A673 (cell line): ENCODE data around the gene CLDN34. TPM values are rescaled to one million over a fixed set of nuclear protein-coding genes. Genes with fewer than 3 reads are reported as not detected.
A peak's percentile ranks its signal among the peaks of the same experiment; 100 is the strongest.

Source experiments
- BruUV-seq: library from RNA; stranded (reverse); fragments of 400-500 nt; replicated peaks from 2 replicates; lab custom pipeline; 2021; lab: Mats Ljungman, UMichigan
- CTCF ChIA-PET: fragments of 300-600 bp; sonication (Branson Sonifier 250); formaldehyde crosslinking; loops from one replicate; lab custom pipeline; 2022; ENCODE audit warnings: antibody characterized with exemption; lab: Charles Lee
- POLR2A ChIA-PET: fragments of 300-600 bp; sonication (Branson Sonifier 250); formaldehyde crosslinking; loops from one replicate; lab custom pipeline; 2022; ENCODE audit warnings: antibody characterized with exemption; ENCODE audit not compliant: low non-redundant PET; lab: Charles Lee
- DNase-seq: peaks from one replicate; pipeline ENCODE4 v3.0.0-alpha.2; 2015; ENCODE audit warnings: low spot score
- H3K27ac ChIP-seq: fragments of 200-600 bp; sonication (generic); 2 replicates; pipeline ENCODE4 v1.5.1; 2016; ENCODE audit warnings: mixed run types, low read depth, mild to moderate bottlenecking, mixed read lengths, antibody characterized with exemption, low read length; ENCODE audit not compliant: poor library complexity, severe bottlenecking
- H3K27me3 ChIP-seq: fragments of 200-600 bp; sonication (generic); replicated peaks from 2 replicates; pipeline ENCODE4 v1.6.1; 2017; ENCODE audit warnings: mixed run types, low read depth, mild to moderate bottlenecking, mixed read lengths, antibody characterized with exemption, low read length; ENCODE audit not compliant: insufficient read depth, poor library complexity
- H3K36me3 ChIP-seq: fragments of 200-600 bp; sonication (generic); 2 replicates; pipeline ENCODE4 v1.6.1; 2016; ENCODE audit warnings: mixed run types, mild to moderate bottlenecking, mixed read lengths, antibody characterized with exemption, low read length; ENCODE audit not compliant: insufficient read depth, poor library complexity, severe bottlenecking
- H3K4me1 ChIP-seq: fragments of 200-600 bp; sonication (generic); 2 replicates; pipeline ENCODE4 v1.6.1; 2017; ENCODE audit warnings: mixed run types, mild to moderate bottlenecking, mixed read lengths, antibody characterized with exemption, low read length; ENCODE audit not compliant: insufficient read depth, poor library complexity, severe bottlenecking
- H3K4me3 ChIP-seq: fragments of 200-600 bp; sonication (generic); 2 replicates; pipeline ENCODE4 v1.5.1; 2016; ENCODE audit warnings: low read depth, mixed run types, mild to moderate bottlenecking, mixed read lengths, low read length; ENCODE audit not compliant: poor library complexity, severe bottlenecking
- H3K9me3 ChIP-seq: fragments of 200-600 bp; sonication (generic); 2 replicates; pipeline ENCODE4 v1.6.1; 2016; ENCODE audit warnings: mixed run types, low read depth, mild to moderate bottlenecking, mixed read lengths, antibody characterized with exemption, low read length; ENCODE audit not compliant: poor library complexity, severe bottlenecking
- EZH2 ChIP-seq: fragments of 200-600 bp; sonication (generic); IDR thresholded peaks from 2 replicates; pipeline ENCODE4 v1.6.1; 2017; ENCODE audit warnings: borderline replicate concordance, low read depth, mild to moderate bottlenecking, mixed read lengths, antibody characterized with exemption, low read length; ENCODE audit not compliant: poor library complexity, severe bottlenecking
- intact Hi-C: fragments of 100-400 bp; cut with micrococcal nuclease; formaldehyde crosslinking; loops from one replicate; pipeline ENCODE4 v1.10.0; 2022; ENCODE audit not compliant: unreplicated experiment
- total RNA-seq: library from RNA; stranded (reverse); gene quantifications from 2 replicates; pipeline ENCODE4 v1.2.3, GENCODE V29; 2021
- TF ChIP-seq, protein P1 (sequence below): fragments of 300-800, 200-600 bp; sonication (generic); conservative IDR thresholded peaks from 2 replicates; pipeline ENCODE4 v1.5.1; 2017; ENCODE audit warnings: low read depth, mild to moderate bottlenecking, antibody characterized with exemption, low read length, moderate library complexity, mixed read lengths

Gene CLDN34
- total RNA-seq, 1 experiment from 2014 or later, result not detected

DNA sequence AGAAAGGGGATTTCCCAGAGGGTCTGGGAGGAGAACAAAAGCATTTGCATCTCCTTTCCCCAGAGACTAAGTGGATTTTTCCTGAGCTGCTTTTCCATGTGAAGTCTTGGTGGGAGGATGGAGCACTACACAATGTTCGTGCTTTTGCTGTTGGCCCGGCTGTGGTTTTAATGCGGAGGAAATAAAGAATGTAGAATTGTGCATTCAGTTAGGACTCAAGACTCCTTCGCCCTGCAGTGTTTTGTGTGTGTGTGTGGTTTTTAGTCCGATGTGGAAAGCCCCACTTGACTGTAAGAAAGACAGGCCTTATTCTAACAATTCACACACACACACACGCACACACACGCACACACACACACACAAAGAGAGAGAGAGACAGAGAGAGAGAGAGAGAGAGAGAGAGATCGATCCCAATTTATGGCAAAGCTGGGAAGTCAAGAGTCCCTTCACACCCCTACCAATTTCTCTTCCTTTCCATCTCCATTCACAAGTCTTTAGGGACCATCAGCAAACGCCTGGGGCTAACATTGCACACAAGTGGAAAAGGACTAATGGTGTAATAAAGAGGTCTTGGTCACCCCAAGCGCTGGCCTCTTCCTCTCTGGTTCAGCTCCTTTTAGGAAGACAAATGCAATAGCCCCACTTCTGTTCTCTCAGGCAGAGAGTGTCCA, 44.2 kb downstream of the CLDN34 start:
- H3K27me3 ChIP-seq, result no peaks in the 10 kb centered on the region
- no TSS peak for BruUV-seq
- peak overlapping the region; percentile 75 for H3K27ac ChIP-seq
- H3K9me3 ChIP-seq, result no peaks in the 10 kb centered on the region
- ChIA-PET CTCF (interaction anchor here (0.9 kb wide), 1 partner anchor 108 kb away, joined by 3 read pairs; no protein-coding TSS in a partner anchor), POLR2A (no interaction called here)
- peaks cover 34% of the 10 kb centered on the region for H3K4me1 ChIP-seq
- H3K4me3 ChIP-seq, result no peak overlapping the region
- TF ChIP-seq, protein P1, sequence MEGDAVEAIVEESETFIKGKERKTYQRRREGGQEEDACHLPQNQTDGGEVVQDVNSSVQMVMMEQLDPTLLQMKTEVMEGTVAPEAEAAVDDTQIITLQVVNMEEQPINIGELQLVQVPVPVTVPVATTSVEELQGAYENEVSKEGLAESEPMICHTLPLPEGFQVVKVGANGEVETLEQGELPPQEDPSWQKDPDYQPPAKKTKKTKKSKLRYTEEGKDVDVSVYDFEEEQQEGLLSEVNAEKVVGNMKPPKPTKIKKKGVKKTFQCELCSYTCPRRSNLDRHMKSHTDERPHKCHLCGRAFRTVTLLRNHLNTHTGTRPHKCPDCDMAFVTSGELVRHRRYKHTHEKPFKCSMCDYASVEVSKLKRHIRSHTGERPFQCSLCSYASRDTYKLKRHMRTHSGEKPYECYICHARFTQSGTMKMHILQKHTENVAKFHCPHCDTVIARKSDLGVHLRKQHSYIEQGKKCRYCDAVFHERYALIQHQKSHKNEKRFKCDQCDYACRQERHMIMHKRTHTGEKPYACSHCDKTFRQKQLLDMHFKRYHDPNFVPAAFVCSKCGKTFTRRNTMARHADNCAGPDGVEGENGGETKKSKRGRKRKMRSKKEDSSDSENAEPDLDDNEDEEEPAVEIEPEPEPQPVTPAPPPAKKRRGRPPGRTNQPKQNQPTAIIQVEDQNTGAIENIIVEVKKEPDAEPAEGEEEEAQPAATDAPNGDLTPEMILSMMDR, result no peak
- no peak for TF ChIP-seq EZH2
- peak; percentile 72 for DNase-seq
- intact Hi-C loops, result no loop called here
- H3K36me3 ChIP-seq, result no peaks in the 10 kb centered on the region

DNA sequence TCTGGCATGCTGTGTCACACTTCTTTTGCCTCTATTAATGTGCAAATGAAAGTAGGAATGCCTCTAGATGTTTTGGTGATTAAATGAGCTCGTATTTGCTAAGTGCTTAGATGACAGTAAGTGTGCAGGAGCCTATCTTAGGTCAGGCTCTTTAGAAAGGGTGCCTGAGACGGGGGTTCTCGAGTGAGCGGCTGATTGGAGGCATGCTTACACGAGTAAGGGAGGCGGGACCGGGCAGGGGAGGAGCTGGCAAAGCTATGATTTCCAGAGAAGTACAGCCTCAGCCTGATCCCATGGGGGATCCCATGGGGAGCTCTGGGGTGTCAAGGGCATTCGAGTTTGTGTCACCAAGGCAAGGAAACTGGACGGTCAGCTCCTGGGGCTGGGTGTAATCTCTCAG, 44.8 kb downstream of the CLDN34 start:
- H3K36me3 ChIP-seq, result no peaks in the 10 kb centered on the region
- no peaks in the 10 kb centered on the region for H3K9me3 ChIP-seq
- peak overlapping the region; percentile 75 for H3K27ac ChIP-seq
- intact Hi-C loops, result no loop called here
- TF ChIP-seq, protein P1, result no peak
- TF ChIP-seq EZH2, result no peak
- H3K4me1 ChIP-seq, result peaks cover 34% of the 10 kb centered on the region
- ChIA-PET POLR2A (no interaction called here), CTCF (no interaction called here)
- H3K27me3 ChIP-seq, result no peaks in the 10 kb centered on the region
- H3K4me3 ChIP-seq, result no peak overlapping the region
- BruUV-seq, result no TSS peak
- peak; percentile 68 for DNase-seq

DNA sequence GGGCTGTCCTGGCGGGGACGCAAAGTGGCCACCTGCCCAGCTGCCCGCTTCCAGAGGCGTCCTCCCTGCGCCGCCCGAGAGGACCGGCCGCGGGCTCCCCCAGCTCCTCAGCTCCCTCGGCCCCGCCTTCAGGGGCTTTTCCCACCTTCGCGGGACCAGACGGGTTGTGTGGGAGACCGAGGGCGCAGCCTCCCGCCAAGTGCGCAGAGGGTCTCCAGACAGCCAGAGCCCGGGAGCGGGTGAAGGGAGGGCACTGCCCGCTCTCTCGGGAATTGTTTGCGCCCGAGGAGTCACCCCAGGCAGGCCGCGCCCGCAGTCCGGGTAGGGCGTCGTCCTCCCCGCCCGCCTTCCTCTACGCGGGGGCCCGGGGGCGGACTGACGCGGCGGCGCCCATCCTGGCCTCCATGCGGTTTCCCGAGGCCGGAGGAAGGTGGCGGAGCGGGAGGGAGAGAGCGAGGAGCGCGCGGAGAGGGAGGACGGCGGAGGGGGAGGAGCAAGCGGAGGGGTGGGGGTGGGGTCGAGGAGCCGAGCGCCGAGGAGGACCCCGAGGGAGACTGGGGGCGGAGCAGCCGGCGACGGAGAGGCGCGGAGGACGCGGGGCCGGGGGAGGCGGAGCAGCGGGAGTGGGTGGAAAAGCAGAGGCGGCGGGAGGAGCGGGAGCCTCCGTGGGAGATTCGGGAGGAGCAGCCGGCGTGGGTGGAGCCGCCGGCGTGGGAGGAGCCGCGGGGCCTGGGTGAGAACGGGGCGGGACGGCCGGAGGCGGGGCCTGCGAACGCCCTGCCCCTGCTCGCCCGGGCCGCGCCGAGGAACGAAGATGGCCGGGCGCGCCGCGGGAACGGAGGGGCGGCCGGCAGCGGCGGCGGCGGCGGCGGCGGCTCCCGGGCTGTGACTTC, 47.5 kb downstream of the CLDN34 start:
- peak; percentile 91 for DNase-seq
- no peaks in the 10 kb centered on the region for H3K27me3 ChIP-seq
- H3K27ac ChIP-seq, result peak overlapping the region; percentile 88
- no peaks in the 10 kb centered on the region for H3K36me3 ChIP-seq
- BruUV-seq, result no TSS peak
- CTCF ChIA-PET, result interaction anchor here (0.6 kb wide), 1 partner anchor 272 kb away, joined by 3 read pairs; no protein-coding TSS in a partner anchor
- POLR2A ChIA-PET, result no interaction called here
- no peaks in the 10 kb centered on the region for H3K9me3 ChIP-seq
- peaks cover 39% of the 10 kb centered on the region for H3K4me1 ChIP-seq
- H3K4me3 ChIP-seq, result peak overlapping the region; percentile 55
- TF ChIP-seq, protein P1, result no peak
- TF ChIP-seq EZH2, result no peak
- intact Hi-C loops, result no loop called here
